Activated CD4-positive, alpha-beta T cell treated with anti-CD3 and anti-CD28 coated beads, Interleukin-2, amount 10 ng/mL, durations not matched to agents 7 days and 5 days (primary cell): Measurements from ENCODE around the gene GREB1L. TPM values are rescaled to one million over a fixed set of nuclear protein-coding genes. Genes with fewer than 3 reads are reported as not detected.

ENCODE experiments used
- CTCF ChIA-PET: fragments of 350-600 bp; sonication (Branson Sonifier 250); formaldehyde crosslinking; loops from one replicate; lab custom pipeline; 2021; ENCODE audit warnings: antibody characterized with exemption; lab: Charles Lee
- POLR2A ChIA-PET: fragments of 350-600 bp; sonication (Branson Sonifier 250); formaldehyde crosslinking; loops from one replicate; lab custom pipeline; 2021; ENCODE audit warnings: antibody characterized with exemption; lab: Charles Lee
- DNase-seq: peaks from one replicate; pipeline ENCODE4 v3.0.0-alpha.2; 2020
- H3K27ac Mint-ChIP-seq: one replicate; pipeline ENCODE4 v1.8.0; 2021; ENCODE audit warnings: mild to moderate bottlenecking, moderate library complexity, mixed read lengths
- H3K27me3 Mint-ChIP-seq: one replicate; pipeline ENCODE4 v1.8.0; 2021; ENCODE audit warnings: mixed read lengths
- H3K36me3 Mint-ChIP-seq: one replicate; pipeline ENCODE4 v1.8.0; 2021; ENCODE audit warnings: low read depth, mixed read lengths
- H3K4me1 Mint-ChIP-seq: one replicate; pipeline ENCODE4 v1.8.0; 2021; ENCODE audit warnings: mixed read lengths
- H3K4me3 Mint-ChIP-seq: one replicate; pipeline ENCODE4 v1.8.0; 2021; ENCODE audit warnings: mild to moderate bottlenecking, moderate library complexity, mixed read lengths
- H3K9me3 Mint-ChIP-seq: one replicate; pipeline ENCODE4 v1.8.0; 2021; ENCODE audit warnings: mixed read lengths
- total RNA-seq, 2 experiments: library from RNA; stranded (reverse); gene quantifications; one replicate each; pipeline ENCODE4 v1.2.3, GENCODE V29; 2021

Gene GREB1L
- total RNA-seq, 2 experiments from 2014 or later, result not detected

GRCh38 chr18:21404426-21404825 is 162.4 kb downstream of the GREB1L start:
- no peak overlapping the region for H3K4me3 Mint-ChIP-seq
- H3K9me3 Mint-ChIP-seq, result no peaks in the 10 kb centered on the region
- H3K27ac Mint-ChIP-seq, result no peak overlapping the region
- CTCF ChIA-PET, result interaction anchor here (0.5 kb wide), 1 partner anchor 51 kb away, joined by 3 read pairs; no protein-coding TSS in a partner anchor
- no peaks in the 10 kb centered on the region for H3K4me1 Mint-ChIP-seq
- no peak for DNase-seq
- no peaks in the 10 kb centered on the region for H3K36me3 Mint-ChIP-seq
- peaks cover 11% of the 10 kb centered on the region for H3K27me3 Mint-ChIP-seq
- POLR2A ChIA-PET, result no interaction called here

GRCh38 chr18:21406116-21406515 is 164.1 kb downstream of the GREB1L start:
- CTCF ChIA-PET, result interaction anchor here (0.6 kb wide), 1 partner anchor 702 kb away, joined by 3 read pairs; no protein-coding TSS in a partner anchor
- Mint-ChIP-seq H3K27ac (no peak overlapping the region), H3K4me1 (no peaks in the 10 kb centered on the region), H3K36me3 (no peaks in the 10 kb centered on the region), H3K4me3 (no peak overlapping the region), H3K9me3 (no peaks in the 10 kb centered on the region), H3K27me3 (peaks cover 2% of the 10 kb centered on the region)
- POLR2A ChIA-PET, result no interaction called here
- no peak for DNase-seq

DNA sequence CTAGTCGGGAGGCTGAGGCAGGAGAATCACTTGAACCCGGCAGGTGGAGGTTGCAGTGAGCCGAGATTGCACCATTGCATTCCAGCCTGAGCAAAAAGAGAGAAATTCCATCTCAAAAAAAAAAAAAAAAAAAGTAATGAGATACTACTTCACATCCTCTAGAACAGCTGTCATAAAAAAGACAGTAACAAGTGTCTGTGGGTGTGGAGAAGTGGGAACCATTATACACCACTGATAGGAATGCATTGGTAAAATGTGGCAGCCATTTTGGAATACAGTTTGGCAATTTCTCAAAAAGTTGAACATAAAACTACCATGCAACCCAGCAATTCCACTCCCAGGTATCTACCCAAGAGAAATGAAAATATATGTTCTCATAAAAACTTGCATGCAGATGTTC is 166.6 kb downstream of the GREB1L start:
- Mint-ChIP-seq H3K27ac (no peak overlapping the region), H3K4me3 (no peak overlapping the region), H3K36me3 (no peaks in the 10 kb centered on the region), H3K4me1 (no peaks in the 10 kb centered on the region), H3K9me3 (no peaks in the 10 kb centered on the region), H3K27me3 (no peaks in the 10 kb centered on the region)
- CTCF ChIA-PET, result no interaction called here
- POLR2A ChIA-PET, result no interaction called here
- DNase-seq, result no peak

DNA sequence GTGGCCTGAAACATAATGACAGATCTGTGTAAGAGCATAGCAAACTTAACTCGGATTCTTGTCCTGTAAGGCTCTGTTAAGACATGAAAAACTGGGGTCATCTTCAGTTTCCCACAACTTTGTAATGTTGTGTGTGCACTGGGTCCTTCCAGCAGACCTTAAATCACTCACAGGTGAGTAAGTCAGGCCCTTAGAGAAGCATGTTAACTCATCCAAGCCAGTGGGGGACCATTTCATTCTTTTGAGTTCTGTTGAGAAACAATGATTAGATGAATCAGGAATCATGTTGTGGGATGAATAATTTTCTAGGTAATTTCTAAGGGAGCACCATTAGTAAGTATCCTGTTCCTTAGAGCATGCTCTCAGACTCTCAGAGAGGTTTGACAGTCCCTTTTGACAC is 191.4 kb downstream of the GREB1L start:
- Mint-ChIP-seq H3K4me1 (no peaks in the 10 kb centered on the region), H3K9me3 (no peaks in the 10 kb centered on the region), H3K4me3 (no peak overlapping the region), H3K27ac (no peak overlapping the region), H3K36me3 (no peaks in the 10 kb centered on the region), H3K27me3 (peaks cover 3% of the 10 kb centered on the region)
- POLR2A ChIA-PET, result no interaction called here
- no peak for DNase-seq
- CTCF ChIA-PET, result no interaction called here

- Mint-ChIP-seq H3K4me1 (no peaks in the 10 kb centered on the region), H3K27me3 (peaks cover 21% of the 10 kb centered on the region), H3K27ac (no peak overlapping the region), H3K36me3 (no peaks in the 10 kb centered on the region), H3K9me3 (no peaks in the 10 kb centered on the region), H3K4me3 (no peak overlapping the region)
- DNase-seq, result no peak
- ChIA-PET POLR2A (no interaction called here), CTCF (no interaction called here)
Observed at GRCh38 chr18:21439431-21439846, 197.4 kb downstream of the GREB1L start.

DNA sequence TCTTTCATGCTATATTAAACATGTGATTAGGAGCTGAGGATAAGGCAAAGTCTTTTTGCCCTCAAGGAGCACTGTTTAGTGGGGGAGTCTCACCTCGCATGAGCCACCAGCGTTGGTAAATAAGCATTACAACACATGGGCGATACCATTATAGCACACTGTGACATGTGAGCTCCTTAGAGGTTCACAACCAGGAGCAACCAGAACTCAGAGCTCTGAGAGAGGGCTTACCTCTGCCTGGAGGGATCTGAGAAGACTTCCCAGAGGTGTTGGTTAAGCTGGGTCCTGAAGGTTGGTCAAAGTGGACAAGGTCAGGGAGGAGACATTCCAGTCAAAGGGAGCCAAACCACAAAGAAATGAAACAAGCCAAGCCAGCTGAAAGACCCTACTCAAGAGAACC is 199.6 kb downstream of the GREB1L start:
- ChIA-PET CTCF (no interaction called here), POLR2A (no interaction called here)
- Mint-ChIP-seq H3K36me3 (no peaks in the 10 kb centered on the region), H3K27me3 (peaks cover 22% of the 10 kb centered on the region), H3K4me1 (no peaks in the 10 kb centered on the region), H3K4me3 (no peak overlapping the region), H3K9me3 (no peaks in the 10 kb centered on the region), H3K27ac (no peak overlapping the region)
- no peak for DNase-seq

GRCh38 chr18:21443776-21444464 is 201.9 kb downstream of the GREB1L start:
- ChIA-PET POLR2A (no interaction called here), CTCF (no interaction called here)
- Mint-ChIP-seq H3K27me3 (peaks cover 27% of the 10 kb centered on the region), H3K27ac (no peak overlapping the region), H3K4me1 (no peaks in the 10 kb centered on the region), H3K9me3 (no peaks in the 10 kb centered on the region), H3K36me3 (no peaks in the 10 kb centered on the region), H3K4me3 (no peak overlapping the region)
- DNase-seq, result no peak

DNA sequence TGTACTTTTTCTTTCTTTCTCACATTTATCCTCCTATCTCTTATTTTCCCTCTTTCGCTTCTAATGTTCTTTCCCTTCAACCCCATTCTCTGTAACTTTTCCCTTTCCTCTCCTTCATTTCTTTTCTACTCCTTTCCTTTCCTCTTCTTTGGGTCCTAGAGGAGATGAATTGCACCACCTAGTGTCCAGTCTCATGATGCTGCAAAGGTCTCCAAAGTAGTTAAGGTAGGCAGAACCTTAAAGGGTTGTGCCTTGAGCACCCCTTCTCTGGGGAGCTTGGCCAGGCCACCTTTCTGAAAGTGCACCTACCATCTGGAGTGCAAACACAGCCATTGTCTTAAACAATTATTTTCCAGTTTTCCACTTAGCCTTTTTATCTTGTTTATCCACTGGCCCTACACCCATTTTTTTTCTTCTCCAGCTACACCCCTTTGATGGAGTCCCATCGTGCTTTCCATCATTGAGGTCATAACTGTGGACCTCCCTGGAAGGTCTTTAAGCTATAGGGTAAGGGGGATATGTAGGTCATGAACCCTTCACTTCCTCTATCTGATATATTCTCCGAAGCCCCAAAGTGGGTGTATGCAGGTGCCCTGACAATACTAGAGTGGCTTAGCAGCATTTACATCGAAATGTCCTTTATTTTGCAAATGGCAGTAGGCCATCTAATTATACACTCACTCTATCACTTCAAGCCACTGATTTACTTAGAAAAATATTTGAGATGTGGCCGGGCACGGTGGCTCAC is 202.6 kb downstream of the GREB1L start:
- Mint-ChIP-seq H3K9me3 (no peaks in the 10 kb centered on the region), H3K4me1 (no peaks in the 10 kb centered on the region), H3K27ac (no peak overlapping the region), H3K4me3 (no peak overlapping the region), H3K36me3 (no peaks in the 10 kb centered on the region), H3K27me3 (peaks cover 30% of the 10 kb centered on the region)
- CTCF ChIA-PET, result no interaction called here
- peak; percentile 12 for DNase-seq
- POLR2A ChIA-PET, result no interaction called here

DNA sequence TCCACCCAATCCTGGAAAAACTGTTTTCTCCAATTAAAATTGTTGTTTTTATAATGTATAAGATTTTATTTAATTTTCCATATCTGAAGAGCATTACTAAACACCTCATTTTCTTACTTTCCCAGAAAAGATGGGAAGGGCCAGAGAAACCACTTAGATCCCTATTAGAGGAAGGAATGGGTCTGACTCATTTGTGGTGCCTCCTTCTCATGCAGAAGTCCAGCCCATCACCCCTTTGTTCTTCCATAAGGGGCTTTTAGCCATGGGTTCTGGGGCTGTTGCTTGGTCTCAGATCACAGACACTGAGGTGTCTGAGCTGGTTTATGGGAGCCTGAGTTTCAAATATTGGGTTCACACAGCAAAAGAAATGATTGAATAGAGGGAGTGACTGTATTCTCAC is 206.3 kb downstream of the GREB1L start:
- DNase-seq, result no peak
- no peaks in the 10 kb centered on the region for H3K9me3 Mint-ChIP-seq
- no peak overlapping the region for H3K27ac Mint-ChIP-seq
- peaks cover 27% of the 10 kb centered on the region for H3K27me3 Mint-ChIP-seq
- no peaks in the 10 kb centered on the region for H3K36me3 Mint-ChIP-seq
- CTCF ChIA-PET, result no interaction called here
- POLR2A ChIA-PET, result no interaction called here
- no peaks in the 10 kb centered on the region for H3K4me1 Mint-ChIP-seq
- H3K4me3 Mint-ChIP-seq, result no peak overlapping the region

GRCh38 chr18:21449367-21450290 is 207.6 kb downstream of the GREB1L start:
- ChIA-PET CTCF (no interaction called here), POLR2A (no interaction called here)
- Mint-ChIP-seq H3K9me3 (no peaks in the 10 kb centered on the region), H3K4me3 (no peak overlapping the region), H3K36me3 (no peaks in the 10 kb centered on the region), H3K27ac (no peak overlapping the region), H3K27me3 (peaks cover 22% of the 10 kb centered on the region), H3K4me1 (no peaks in the 10 kb centered on the region)
- DNase-seq, result no peak

DNA sequence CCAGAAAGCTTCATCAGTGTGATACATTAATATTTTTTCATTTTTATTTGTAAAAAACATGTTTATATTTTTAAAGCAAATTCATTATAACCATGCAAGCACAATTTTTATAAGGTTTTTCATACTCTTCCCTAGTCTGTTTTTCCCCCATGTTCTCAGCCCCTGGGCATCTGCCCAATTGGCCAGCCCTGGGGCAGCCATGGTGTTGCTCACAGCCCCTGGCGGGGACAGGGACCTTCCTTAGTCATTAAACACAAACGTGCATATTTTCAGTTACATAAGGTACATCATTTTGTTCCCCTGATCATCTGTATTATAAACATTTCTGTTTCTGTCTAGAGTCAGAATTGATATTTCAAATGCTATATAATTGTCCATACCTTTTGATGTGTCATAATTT is 208.5 kb downstream of the GREB1L start:
- no peak for DNase-seq
- Mint-ChIP-seq H3K4me3 (no peak overlapping the region), H3K27ac (no peak overlapping the region), H3K27me3 (peaks cover 22% of the 10 kb centered on the region), H3K36me3 (no peaks in the 10 kb centered on the region), H3K4me1 (no peaks in the 10 kb centered on the region), H3K9me3 (no peaks in the 10 kb centered on the region)
- ChIA-PET CTCF (no interaction called here), POLR2A (no interaction called here)

DNA sequence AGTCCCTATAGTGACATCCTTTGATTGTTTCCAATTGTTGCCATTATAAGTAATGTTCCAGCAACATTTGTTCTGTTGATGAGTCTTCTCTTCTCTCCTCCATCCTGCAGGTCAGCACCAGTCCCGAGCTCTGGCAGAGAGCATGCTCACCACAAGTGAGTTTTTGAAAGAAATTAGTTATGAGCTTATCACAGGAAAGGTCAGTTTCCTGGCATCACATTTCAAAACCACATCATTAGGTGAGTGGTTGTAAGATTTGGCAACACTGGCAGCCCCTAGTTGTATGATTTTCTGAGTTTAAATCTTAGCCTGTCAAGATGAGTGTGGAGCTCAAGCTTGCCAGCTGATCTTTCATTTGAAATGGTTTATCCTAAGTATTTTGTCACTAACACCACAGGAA is 208.9 kb downstream of the GREB1L start:
- Mint-ChIP-seq H3K27ac (no peak overlapping the region), H3K4me3 (no peak overlapping the region), H3K9me3 (no peaks in the 10 kb centered on the region), H3K36me3 (no peaks in the 10 kb centered on the region), H3K4me1 (no peaks in the 10 kb centered on the region), H3K27me3 (peaks cover 22% of the 10 kb centered on the region)
- ChIA-PET CTCF (no interaction called here), POLR2A (no interaction called here)
- no peak for DNase-seq

GRCh38 chr18:21451851-21452250 is 209.8 kb downstream of the GREB1L start:
- no peak for DNase-seq
- Mint-ChIP-seq H3K27ac (no peak overlapping the region), H3K4me3 (no peak overlapping the region), H3K4me1 (no peaks in the 10 kb centered on the region), H3K36me3 (no peaks in the 10 kb centered on the region), H3K27me3 (peaks cover 22% of the 10 kb centered on the region), H3K9me3 (no peaks in the 10 kb centered on the region)
- ChIA-PET POLR2A (no interaction called here), CTCF (no interaction called here)
